Measurements from ENCODE around the gene LEP.

DNA sequence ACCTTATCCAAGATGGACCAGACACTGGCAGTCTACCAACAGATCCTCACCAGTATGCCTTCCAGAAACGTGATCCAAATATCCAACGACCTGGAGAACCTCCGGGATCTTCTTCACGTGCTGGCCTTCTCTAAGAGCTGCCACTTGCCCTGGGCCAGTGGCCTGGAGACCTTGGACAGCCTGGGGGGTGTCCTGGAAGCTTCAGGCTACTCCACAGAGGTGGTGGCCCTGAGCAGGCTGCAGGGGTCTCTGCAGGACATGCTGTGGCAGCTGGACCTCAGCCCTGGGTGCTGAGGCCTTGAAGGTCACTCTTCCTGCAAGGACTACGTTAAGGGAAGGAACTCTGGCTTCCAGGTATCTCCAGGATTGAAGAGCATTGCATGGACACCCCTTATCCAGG is 13.4 kb downstream of the LEP start:
- no peak for TF ChIP-seq EZH2 (IDR thresholded peaks at IDR 0.05; ENCODE audit: insufficient read depth, poor library complexity, severe bottlenecking)
- no peak for TF ChIP-seq EZH2phosphoT487 (IDR thresholded peaks at IDR 0.05; ENCODE audit: insufficient read depth, low read depth)
